GM21619 (cell line): ENCODE data around the gene TNNI3K.

Experiments
- ATAC-seq: cut with Tn5 transposase; IDR thresholded peaks from one replicate; pipeline ENCODE4 v1.9.1; 2021; ENCODE audit not compliant: unreplicated experiment

Gene TNNI3K

DNA sequence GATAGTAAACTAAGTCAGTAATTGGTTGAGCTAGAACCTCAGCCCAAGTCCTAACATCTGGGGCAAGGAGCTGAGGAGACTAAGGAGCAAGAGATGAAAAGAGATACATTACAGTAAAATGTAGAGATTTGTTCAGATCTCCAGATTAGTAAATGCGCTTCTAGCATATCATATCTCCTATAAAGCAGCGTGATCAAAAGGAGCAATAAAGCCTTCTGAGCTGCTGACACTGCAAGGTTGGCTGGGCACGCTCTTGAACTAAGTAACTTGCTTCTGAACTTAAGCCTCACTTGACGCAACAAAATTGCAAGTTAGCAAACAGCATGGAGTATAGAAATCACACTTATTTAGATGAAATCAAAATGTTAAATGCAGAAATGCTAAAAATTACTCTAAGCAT is 196.3 kb downstream of the TNNI3K start:
- ATAC-seq, result no peak

DNA sequence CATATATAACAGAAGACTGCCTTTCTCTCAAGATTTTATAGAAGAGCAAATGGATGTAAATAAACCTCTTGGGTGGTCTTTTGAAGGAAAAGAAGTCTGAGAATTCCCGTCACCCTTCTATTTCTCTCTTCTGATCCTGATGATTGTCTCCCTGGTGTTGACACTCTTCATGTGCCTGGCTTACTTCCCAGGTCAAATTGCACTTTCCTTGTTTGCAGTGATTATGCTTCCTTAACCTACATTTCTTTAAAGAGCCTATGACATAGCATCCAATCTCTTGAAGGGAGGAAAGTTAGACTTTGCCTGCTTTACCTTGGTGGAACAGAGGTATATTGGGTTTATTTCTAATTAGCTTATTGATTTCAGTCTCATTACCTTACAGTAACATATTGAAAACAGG is 197.1 kb downstream of the TNNI3K start:
- no peak for ATAC-seq

DNA sequence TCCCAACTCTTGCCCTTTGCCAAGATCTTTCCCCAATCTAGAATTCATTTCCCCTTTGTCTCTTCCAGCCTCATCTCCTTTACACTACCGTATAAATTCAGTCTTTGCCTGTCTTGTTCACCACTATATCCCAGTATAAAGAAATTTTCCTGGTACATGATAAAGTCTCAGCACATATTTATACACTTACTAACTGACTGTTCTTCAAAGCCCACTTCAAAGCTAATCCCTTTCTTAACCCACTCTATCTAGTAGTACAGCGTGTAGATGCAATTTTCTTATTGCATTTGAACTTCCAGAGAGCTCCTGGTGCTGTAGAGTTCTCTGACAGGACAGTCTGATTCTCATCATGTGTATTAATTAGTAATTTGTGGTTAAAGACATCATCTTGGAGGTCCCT is 199.1 kb downstream of the TNNI3K start:
- no peak for ATAC-seq

DNA sequence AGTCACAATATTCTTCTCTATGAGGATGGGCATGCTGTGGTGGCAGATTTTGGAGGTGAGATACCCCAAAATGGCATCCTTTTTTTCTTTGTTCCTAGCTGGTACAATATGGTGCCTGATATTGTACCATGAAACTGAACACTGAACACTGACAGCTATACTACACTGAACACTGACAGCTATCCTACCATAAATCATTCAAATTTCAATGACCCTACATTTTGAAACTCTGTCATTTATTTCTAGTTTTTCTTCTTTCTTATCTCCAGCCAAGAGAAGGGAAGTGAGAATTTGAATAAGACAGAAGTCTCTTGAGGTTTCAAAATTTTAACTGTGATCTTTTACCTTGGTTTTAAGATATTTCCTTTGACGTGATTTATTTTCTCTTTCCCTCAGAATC is 200.9 kb downstream of the TNNI3K start:
- ATAC-seq, result no peak

DNA sequence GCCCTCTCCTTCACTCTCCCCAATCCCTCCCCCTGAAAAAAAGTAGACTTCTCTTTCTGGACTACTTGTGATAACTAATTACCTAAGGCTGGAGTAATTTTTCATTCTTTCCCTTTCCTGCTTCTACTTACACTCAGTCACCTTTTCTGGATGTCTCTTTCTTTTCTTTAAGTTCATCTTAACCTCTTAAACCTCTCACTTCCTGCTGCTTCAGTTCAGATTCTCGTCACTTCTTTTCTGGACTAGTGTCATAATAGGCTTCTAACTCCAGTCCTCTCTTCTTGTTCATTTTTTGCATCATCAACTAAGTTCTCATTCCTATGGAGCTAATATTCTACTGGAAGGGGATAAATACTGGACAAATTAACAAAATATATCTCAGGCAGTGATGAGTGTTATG is 201.8 kb downstream of the TNNI3K start:
- no peak for ATAC-seq

DNA sequence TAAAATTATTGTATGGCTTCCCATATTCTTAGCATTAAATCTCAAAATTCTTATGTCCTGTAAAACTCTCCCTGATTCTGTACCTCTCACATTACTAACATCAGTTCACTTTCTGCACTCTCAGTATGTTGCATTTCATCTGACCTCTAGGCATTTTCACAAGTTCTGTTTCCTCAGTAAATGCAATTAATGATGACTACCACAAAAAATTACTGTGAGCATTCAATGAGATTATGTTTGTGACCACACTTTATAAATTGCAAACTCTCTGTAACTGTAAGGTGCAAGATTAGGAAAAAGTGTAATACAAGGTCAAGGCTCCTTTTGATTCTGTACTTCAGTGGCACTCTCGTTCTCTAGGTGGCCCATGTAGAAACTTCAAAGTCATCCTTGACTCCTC is 216.8 kb downstream of the TNNI3K start:
- no peak for ATAC-seq

DNA sequence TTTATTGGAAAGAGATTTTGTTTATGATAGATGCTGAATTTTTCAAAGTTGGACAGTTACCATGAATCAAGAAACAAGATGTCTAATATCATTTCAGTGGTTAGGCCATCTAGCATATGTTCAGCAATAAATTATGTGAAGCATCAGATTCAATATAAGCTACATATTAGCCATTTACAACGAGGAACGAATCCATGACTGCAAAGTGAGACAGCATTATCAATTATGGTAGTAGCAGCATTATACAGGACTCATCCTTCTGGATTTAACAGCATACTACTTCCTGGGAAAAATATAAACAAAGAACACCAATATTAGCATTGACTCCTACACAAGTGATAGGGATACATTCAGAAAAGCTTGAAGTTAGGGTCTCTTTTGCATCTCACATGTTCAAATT is 218.1 kb downstream of the TNNI3K start:
- no peak for ATAC-seq

DNA sequence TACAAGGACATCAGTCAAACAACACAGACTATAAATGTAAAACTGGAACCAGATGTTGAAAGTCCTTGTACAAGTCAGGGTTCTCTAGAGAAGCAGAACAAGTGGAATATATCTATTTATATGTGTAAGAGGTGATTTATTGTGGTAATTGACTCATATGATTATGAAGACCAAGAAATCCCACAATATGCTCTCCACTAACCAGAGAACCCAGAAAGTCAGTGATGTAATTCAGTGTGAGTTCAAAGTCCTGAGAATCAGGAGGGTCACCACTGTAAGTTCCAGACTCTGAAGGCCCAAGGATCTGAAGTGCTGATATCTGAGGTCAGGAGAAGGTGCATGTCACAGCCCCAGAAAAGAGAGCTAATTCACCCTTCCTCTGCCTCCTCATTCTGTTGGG is 220.2 kb downstream of the TNNI3K start:
- no peak for ATAC-seq

DNA sequence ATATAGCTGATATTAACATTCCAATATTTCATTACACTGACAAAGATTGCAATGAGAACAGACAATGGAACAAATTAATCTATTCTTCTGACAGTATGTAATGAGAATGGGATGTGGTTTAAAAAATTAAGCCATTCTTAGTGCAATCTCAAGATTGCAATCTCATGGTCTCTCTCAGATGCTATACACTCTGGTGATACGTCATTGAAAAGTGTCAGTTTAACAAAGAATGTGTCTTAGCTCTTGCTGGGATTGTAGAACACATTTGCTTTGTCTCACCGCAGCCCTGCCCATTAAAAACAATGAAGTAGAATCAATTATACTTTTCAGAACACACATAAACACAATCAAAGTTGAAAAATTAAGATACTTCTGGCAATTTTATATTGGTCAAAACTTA is 222.1 kb downstream of the TNNI3K start:
- no peak for ATAC-seq

DNA sequence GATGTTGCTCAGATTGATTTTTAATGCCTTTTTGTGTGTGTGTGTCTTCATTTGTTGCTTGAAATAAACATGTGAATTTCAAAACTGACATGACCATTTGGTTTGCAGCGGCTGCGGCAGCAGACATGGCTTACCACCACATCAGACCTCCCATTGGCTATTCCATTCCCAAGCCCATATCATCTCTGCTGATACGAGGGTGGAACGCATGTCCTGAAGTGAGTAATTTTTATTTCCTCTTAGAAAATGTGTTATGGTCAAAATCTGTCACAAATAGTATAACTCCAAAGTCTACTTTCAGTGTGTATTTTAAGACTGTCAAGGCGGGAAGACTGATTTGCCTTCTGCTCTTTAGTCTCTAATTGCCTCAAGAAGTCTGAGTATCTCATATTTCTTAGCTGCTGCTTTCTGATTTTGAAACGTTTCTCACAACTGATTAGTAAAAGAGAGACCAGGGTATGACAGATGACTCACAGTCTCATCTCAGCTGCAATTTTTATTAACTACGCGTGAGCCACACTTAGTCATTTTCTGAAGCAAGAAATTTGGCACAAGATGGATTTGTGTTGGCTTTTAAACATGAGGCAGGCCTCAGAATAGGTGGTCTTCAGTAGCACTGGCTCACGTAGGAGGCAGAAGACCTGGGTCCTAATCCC is 228.3 kb downstream of the TNNI3K start:
- peak; percentile 81 for ATAC-seq

DNA sequence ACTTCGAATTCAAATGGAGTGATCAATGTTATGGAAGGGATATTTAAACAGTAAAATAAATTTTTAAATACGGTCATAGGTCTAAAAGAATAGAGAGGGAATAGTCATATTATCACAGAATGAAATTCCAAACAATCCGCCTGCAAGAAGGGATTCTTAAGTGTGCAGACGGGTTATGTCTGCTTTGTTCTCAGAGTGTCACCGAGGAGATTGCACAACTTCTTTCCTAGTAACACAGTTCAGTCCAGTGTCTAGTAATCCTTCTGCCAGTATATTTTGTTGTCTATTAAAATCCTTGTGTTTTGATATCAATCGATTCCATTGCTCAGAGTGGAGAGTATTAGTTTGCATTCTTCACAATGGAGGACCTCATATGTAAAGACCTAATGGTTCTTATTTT is 228.8 kb downstream of the TNNI3K start:
- no peak for ATAC-seq

DNA sequence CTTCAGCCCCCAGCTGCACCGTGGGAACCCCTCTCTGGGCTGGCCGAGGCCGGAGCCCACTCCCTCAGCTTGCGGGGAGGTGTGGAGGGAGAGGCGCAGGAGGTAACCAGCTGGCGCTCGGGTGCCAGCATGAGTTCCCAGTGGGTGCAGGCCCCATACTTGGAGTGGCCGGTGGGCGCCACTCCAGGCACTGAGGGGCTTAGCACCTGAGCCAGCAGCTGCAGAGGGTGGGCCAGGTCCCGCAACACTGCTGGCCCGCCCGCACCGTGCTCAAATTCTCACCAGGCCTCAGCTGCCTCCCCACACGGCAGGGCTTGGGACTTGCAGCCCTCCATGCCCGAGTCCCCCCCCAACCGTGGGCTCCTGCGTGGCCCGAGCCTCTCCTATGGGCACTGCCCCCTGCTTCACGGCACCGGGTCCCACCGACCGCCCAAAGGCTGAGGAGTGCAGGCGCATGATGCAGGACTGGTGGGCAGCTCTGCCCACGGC is 230.1 kb downstream of the TNNI3K start:
- no peak for ATAC-seq

DNA sequence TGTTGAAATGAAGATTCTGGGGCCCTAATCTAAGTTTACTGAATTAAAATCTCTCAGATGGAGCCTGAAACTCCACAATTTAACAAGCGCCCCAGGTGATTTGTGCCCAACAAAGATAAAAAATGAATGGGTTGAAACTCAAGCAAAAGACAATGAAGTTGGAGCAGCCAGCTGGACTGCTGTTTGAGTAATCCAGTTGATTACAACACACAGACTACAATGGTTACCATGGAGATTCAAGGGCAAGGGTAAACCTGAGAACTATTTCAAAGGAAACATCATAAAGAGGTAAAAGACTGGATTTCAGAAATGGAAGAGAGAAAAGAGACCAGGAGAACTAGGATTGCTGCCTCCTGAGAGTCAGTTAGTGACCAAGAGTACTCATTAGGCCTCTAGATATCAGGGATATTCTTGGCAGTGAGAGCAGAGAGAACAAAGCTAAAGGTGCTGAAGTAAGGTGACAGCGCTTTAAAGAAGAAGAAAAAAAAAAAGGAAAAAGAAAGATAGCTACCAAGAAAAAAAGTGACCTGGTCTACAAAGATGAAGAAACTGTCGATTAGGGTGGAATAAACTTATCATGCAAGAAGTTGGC is 232.7 kb downstream of the TNNI3K start:
- ATAC-seq, result no peak

DNA sequence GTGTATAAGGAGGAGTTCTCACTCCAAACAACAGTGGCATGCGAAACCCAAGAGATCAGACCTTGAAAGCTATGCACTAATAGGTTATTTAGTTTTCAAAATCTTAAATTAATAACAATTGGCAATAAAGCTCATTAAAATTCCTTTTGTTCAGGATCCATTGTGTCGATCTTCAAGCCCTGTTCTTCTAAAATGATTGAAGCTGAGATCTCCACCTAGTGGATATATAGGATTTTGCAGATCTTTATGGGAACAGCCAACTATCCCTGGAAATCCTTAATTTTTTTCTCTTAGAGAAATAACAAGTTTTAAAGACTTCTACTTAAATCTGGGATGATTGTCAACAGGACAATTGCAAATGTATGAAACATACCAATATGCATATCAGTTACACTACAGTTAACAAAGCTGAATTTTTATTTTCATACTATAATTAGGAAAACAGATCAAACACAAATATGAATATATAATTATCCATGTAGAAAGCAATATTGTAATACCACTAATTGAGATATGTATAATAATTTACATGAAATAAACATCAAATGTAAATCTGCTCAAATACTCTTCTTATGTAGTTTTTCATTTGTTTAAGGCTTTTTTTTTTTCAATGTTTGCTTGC is 233.9 kb downstream of the TNNI3K start:
- no peak for ATAC-seq

DNA sequence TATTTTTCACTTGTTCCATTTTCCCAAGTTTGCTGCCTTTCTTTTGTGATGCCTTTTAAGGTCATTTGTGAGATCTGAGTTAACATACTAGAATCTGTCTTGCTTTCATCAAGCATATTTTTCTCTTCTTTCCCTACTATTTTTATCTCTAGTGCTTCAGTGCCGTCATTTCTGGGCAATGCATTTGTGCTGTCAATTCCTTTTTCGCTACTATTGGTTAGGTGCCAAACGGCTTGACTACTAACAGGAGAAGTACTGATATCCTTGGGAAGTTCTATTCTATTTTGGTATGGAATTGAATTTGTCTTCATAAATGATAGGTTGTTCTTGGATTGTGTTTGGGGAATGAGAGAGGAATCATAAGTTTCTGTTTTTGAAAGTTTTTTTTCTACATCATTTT is 235.1 kb downstream of the TNNI3K start:
- ATAC-seq, result no peak

DNA sequence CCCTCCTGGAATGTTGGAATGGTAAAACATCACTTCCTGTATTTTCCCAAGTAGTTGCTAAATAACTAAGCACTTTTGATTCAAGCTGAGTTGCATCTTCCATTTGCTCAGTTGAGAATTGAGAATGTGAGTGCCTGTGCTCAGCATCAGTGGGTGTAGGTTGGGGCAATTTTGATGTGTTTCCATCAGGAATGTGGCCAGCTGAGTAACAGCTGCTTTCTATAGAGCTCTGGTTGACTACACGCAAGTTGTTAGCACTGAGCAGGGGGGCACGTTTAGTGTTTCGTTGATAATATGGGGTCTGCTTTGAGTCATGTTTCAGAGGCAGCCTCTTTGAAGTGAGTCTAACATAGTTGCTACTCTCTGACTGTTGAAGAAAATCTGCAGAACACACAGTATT is 235.7 kb downstream of the TNNI3K start:
- no peak for ATAC-seq

DNA sequence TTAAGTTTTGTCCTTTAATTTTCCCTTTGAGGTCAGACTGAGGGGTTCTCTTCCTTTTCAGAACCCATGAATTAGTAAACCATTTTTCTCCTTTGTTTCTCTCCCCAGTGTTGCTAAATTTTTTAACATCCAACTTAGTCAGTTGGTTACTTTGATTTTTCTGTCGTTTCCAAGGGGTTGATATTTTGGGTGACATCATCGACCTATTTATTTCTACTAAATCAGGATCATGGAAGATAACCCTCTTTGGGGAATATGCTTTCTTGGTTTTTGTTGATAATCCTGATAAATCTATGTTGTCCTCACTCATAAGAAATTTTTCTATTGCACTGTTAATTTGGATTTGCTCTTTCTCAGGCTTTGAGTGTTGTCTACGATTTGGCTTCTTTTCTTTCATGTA is 236.3 kb downstream of the TNNI3K start:
- no peak for ATAC-seq

DNA sequence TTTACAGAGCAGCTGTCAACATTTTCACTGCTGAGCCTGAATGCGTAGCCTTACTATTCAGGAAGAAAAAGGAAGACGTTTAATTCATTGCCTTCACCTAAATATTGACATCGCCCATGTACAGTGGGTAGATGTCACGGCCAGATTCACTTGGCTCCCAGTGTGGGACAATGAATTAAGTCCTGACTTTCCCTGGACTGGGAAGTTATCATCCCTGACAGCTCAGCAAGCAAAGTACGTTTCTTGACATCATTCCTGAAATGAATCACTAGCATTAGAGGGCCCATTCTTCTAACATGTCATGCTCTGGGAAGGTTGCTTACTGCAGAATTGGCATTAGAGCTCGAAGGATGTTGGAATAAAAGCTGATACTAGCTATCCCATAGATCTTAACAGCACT is 239.4 kb downstream of the TNNI3K start:
- no peak for ATAC-seq

DNA sequence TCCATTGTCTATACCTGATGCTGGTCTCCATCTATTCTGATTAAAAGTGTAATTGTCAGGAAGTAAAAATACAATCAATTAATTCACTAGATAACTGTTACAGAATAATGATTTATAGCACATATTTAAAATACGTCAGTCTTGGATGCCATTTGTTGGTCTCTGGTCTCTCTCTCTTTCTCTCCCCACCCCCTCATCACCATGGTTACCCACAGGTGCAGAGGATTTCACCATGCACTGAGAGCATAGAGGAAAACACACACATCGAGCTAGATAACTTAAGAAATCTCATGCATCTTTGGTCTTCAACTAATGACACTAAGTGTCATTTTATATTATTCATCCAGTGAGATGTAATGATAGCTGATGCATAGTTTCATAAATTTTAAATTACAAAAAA is 243.8 kb downstream of the TNNI3K start:
- ATAC-seq, result no peak

DNA sequence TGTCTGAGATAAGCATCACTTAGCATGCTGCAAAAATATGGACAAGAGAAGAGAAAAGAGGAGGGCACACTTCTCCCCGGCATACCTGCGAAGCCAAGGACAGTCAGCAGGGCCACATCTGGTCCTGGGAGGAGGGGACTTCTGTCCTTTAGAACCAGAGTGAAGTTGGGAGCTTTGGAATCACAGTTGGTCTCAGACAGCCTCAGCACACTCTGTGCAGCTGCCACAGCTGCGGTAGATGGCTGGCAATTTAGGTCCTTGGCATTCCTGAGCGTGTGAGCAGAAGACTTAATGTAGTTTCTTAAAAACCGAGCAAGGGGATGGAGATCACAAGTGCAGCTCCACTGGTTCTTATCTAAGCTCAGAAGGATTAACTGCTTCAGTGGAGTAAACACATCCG is 244.9 kb downstream of the TNNI3K start:
- ATAC-seq, result no peak

DNA sequence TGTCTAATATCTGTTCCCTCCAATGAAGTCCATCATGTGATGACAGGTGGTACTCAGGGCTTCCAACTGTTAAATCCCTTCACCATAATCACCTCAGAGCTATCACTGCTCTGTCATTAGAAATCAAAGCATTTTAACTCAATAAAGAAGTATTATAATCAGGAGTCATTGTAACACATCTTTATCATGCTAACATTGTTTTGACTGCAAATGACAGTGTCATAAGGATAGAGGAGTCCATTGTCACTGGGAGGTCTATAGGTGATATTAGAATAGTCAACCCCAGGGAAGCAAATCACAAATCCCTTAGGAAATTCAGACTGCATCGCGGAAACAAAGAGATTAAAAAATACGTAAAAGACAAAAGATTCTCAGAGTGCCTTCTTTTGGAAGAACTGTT is 246.4 kb downstream of the TNNI3K start:
- ATAC-seq, result no peak

DNA sequence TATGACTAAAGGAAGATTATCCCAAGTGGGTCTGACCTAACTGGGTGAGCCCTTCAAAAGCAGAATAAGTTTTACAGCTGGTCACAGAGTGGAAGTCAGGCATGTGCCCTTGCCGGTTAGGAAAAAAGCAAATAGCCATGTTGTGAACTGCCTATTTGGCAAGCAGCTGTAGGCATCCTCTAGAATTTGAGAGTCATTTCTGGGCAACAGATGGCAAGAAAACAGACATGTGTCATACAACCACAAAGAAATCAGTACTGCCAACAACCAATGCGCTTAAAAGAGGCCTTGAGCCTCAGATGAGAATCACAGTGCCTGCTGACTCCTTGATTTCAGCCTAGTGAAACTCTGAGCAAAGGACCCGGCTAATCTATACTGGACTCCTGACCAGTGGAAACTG is 250.4 kb downstream of the TNNI3K start:
- no peak for ATAC-seq

DNA sequence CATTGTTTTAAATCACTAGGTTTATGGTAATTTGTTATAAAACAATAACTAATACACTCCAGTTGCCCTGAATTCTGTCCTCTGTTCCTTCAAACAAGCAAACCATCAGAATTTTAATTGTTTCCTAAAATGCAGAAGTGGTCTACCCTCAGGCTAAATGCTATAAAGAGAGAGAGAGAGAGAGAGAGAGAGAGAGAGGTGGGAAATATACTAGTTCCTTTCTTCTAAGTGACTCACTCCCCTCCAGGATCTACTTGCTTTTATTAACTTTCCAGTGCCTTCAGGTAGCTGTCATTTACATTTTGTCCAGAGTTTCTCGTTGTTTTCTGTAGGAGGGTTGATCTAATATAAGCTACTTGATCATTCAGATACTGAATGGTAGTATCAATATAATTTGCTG is 250.8 kb downstream of the TNNI3K start:
- no peak for ATAC-seq
